Measurements from ENCODE around the gene CMTM7. TPM values are rescaled to one million over a fixed set of nuclear protein-coding genes. Genes with fewer than 3 reads are reported as not detected.
A peak's percentile ranks its signal among the peaks of the same experiment; 100 is the strongest.

CMTM7 gene
- total and polyA plus RNA-seq, 4 donors: 2.0 to 17.3 (median 8.4) TPM

GRCh38 chr3:32500231-32500630 lies 108.6 kb downstream of the CMTM7 start:
- H3K27me3 ChIP-seq (ENCODE audit: control insufficient read depth in 1 of 2, insufficient read depth in 2 of 2, low read length in 1 of 2): no peaks in the 10 kb centered on the region
- ATAC-seq (ENCODE audit: low FRiP score) (no peak), DNase-seq (no peak)
- WGBS, 2 donors: 67 to 75% methylated on average over 2 of the region's 2 CpGs
- no peaks in the 10 kb centered on the region for H3K4me1 ChIP-seq (ENCODE audit: control insufficient read depth in 1 of 2, insufficient read depth in 2 of 2, low read length in 2 of 2)
- intact Hi-C loops (cut with DNase I): no loop called here
- no peak overlapping the region for H3K4me3 ChIP-seq (ENCODE audit: low read length in 2 of 2)
- no peaks in the 10 kb centered on the region for H3K9me3 ChIP-seq (ENCODE audit: control insufficient read depth, low read length)
- no peaks in the 10 kb centered on the region for H3K36me3 ChIP-seq (ENCODE audit: control insufficient read depth in 1 of 2, insufficient read depth in 2 of 2, low read length in 1 of 2)
- H3K27ac ChIP-seq (ENCODE audit: low read depth in 1 of 2, low read length in 2 of 2): no peak overlapping the region

GRCh38 chr3:32500880-32501782 lies 109.5 kb downstream of the CMTM7 start:
- ATAC-seq (ENCODE audit: low FRiP score): no peak
- Histone ChIP-seq H3K36me3 (ENCODE audit: control insufficient read depth in 1 of 2, insufficient read depth in 2 of 2, low read length in 1 of 2) (no peaks in the 10 kb centered on the region), H3K4me1 (ENCODE audit: control insufficient read depth in 1 of 2, insufficient read depth in 2 of 2, low read length in 2 of 2) (no peaks in the 10 kb centered on the region), H3K27ac (ENCODE audit: low read depth in 1 of 2, low read length in 2 of 2) (no peak overlapping the region), H3K4me3 (ENCODE audit: low read length in 2 of 2) (peak overlapping the region; percentile 59 to 90), H3K27me3 (ENCODE audit: control insufficient read depth in 1 of 2, insufficient read depth in 2 of 2, low read length in 1 of 2) (no peaks in the 10 kb centered on the region), H3K9me3 (ENCODE audit: control insufficient read depth, low read length) (no peaks in the 10 kb centered on the region)
- WGBS, 2 donors: 66% methylated on average over 25 of the region's 25 CpGs
- intact Hi-C loops (cut with DNase I): no loop called here
- peak in 1 of 2 donors; percentile 53 for DNase-seq

GRCh38 chr3:32501783-32502117 lies 110.1 kb downstream of the CMTM7 start:
- Histone ChIP-seq H3K4me3 (ENCODE audit: low read length in 2 of 2) (peak overlapping the region; percentile 59 to 90), H3K4me1 (ENCODE audit: control insufficient read depth in 1 of 2, insufficient read depth in 2 of 2, low read length in 2 of 2) (no peaks in the 10 kb centered on the region), H3K27ac (ENCODE audit: low read depth in 1 of 2, low read length in 2 of 2) (peak overlapping the region; percentile 5 to 97), H3K36me3 (ENCODE audit: control insufficient read depth in 1 of 2, insufficient read depth in 2 of 2, low read length in 1 of 2) (no peaks in the 10 kb centered on the region), H3K27me3 (ENCODE audit: control insufficient read depth in 1 of 2, insufficient read depth in 2 of 2, low read length in 1 of 2) (no peaks in the 10 kb centered on the region), H3K9me3 (ENCODE audit: control insufficient read depth, low read length) (no peaks in the 10 kb centered on the region)
- no peak for ATAC-seq (ENCODE audit: low FRiP score)
- intact Hi-C loops (cut with DNase I): no loop called here
- 1% methylated on average over 4 of the region's 4 CpGs for WGBS, 2 donors
- no peak for DNase-seq

GRCh38 chr3:32502118-32502945 lies 110.7 kb downstream of the CMTM7 start, which contains the start of gene CMTM6:
Gene CMTM6, minus strand, starts transcription at chr3:32502852. Its CDS starts 107 bp downstream, at chr3:32502745.
- DNase-seq (peak; percentile 89 to 93), ATAC-seq (ENCODE audit: low FRiP score) (peak; percentile 95)
- H3K36me3 ChIP-seq (ENCODE audit: control insufficient read depth in 1 of 2, insufficient read depth in 2 of 2, low read length in 1 of 2): no peaks in the 10 kb centered on the region
- H3K4me1 ChIP-seq (ENCODE audit: control insufficient read depth in 1 of 2, insufficient read depth in 2 of 2, low read length in 2 of 2): no peaks in the 10 kb centered on the region
- peak within 1 kb of the TSS; percentile 71 to 97 for H3K27ac ChIP-seq (ENCODE audit: low read depth in 1 of 2, low read length in 2 of 2)
- H3K9me3 ChIP-seq (ENCODE audit: control insufficient read depth, low read length): no peaks in the 10 kb centered on the region
- H3K4me3 ChIP-seq (ENCODE audit: low read length in 2 of 2): peak within 1 kb of the TSS; percentile 79 to 90
- intact Hi-C loops (cut with DNase I): no loop called here
- H3K27me3 ChIP-seq (ENCODE audit: control insufficient read depth in 1 of 2, insufficient read depth in 2 of 2, low read length in 1 of 2): no peaks in the 10 kb centered on the region
- 0% methylated on average over 42 to 61 of the region's 61 CpGs for WGBS, 2 donors

- Histone ChIP-seq H3K4me1 (ENCODE audit: control insufficient read depth in 1 of 2, insufficient read depth in 2 of 2, low read length in 2 of 2) (no peaks in the 10 kb centered on the region), H3K27me3 (ENCODE audit: control insufficient read depth in 1 of 2, insufficient read depth in 2 of 2, low read length in 1 of 2) (no peaks in the 10 kb centered on the region), H3K27ac (ENCODE audit: low read depth in 1 of 2, low read length in 2 of 2) (peak overlapping the region in 1 of 2 donors; percentile 86), H3K4me3 (ENCODE audit: low read length in 2 of 2) (peak overlapping the region; percentile 79 to 90), H3K9me3 (ENCODE audit: control insufficient read depth, low read length) (no peaks in the 10 kb centered on the region), H3K36me3 (ENCODE audit: control insufficient read depth in 1 of 2, insufficient read depth in 2 of 2, low read length in 1 of 2) (no peaks in the 10 kb centered on the region)
- DNase-seq: no peak
- intact Hi-C loops (cut with DNase I): no loop called here
- 1 to 2% methylated on average over 6 of the region's 6 CpGs for WGBS, 2 donors
- ATAC-seq (ENCODE audit: low FRiP score): peak; percentile 15
These were observed 111.3 kb downstream of the CMTM7 start for GRCh38 chr3:32502946-32503286.

Other genes with a start within 250 kb of the CMTM7 start
- 1 to 10 TPM; 2.9 to 6.8 TPM for gene CMTM8, start 153.2 kb upstream of the CMTM7 start, total RNA-seq
- gene CMTM8, start 153.2 kb upstream of the CMTM7 start, polyA plus RNA-seq: 1 to 10 TPM in 1 of 2 donors, under 1 TPM in 1; 0.63 to 1.8 TPM
- gene CMTM6, start 111.0 kb downstream of the CMTM7 start, total RNA-seq: 10 to 100 TPM; 31.8 to 32.1 TPM
- gene CMTM6, start 111.0 kb downstream of the CMTM7 start, polyA plus RNA-seq: 10 to 100 TPM; 19.0 to 19.9 TPM
- gene DYNC1LI1, start 179.0 kb downstream of the CMTM7 start, total RNA-seq: 10 to 100 TPM; 32.2 to 39.3 TPM
- 10 to 100 TPM; 26.7 to 29.7 TPM for gene DYNC1LI1, start 179.0 kb downstream of the CMTM7 start, polyA plus RNA-seq

Data from aorta (tissue), 5 donors.